Coronary artery (tissue), 2 donors: Measurements from ENCODE around the gene SERPINA12.

Experiments
- DNase-seq: peaks from one replicate; pipeline ENCODE4 v3.0.0-alpha.2; 2017; ENCODE audit warnings: low spot score
- H3K27ac ChIP-seq, 2 donors: fragments of 200-600 bp; sonication (generic); one replicate each; pipeline ENCODE4 v1.5.1; 2016 to 2019
- H3K4me3 ChIP-seq: fragments of 200-600 bp; sonication (generic); 2 replicates; pipeline ENCODE4 v1.5.1; 2016; ENCODE audit warnings: mild to moderate bottlenecking, moderate library complexity
- CTCF ChIP-seq: fragments of 200-600 bp; sonication (generic); IDR thresholded peaks from one replicate; pipeline ENCODE4 v1.5.1; 2019; ENCODE audit warnings: antibody characterized with exemption

SERPINA12 gene

GRCh38 chr14:94548131-94548998 lies 39.1 kb upstream of the SERPINA12 start:
- no peak for DNase-seq
- no peak for TF ChIP-seq CTCF
- H3K4me3 ChIP-seq, result no peak overlapping the region
- H3K27ac ChIP-seq, result no peak overlapping the region

- no peak for DNase-seq
- TF ChIP-seq CTCF, result no peak
- Histone ChIP-seq H3K27ac (no peak overlapping the region), H3K4me3 (no peak overlapping the region)
Observed at GRCh38 chr14:94547726-94548125, 38.5 kb upstream of the SERPINA12 start.

GRCh38 chr14:94547151-94547680 lies 37.9 kb upstream of the SERPINA12 start:
- no peak for TF ChIP-seq CTCF
- H3K27ac ChIP-seq, result no peak overlapping the region
- DNase-seq, result no peak
- no peak overlapping the region for H3K4me3 ChIP-seq

- no peak for TF ChIP-seq CTCF
- H3K27ac ChIP-seq, result no peak overlapping the region
- DNase-seq, result no peak
- no peak overlapping the region for H3K4me3 ChIP-seq
Observed at GRCh38 chr14:94545131-94545841, 36.0 kb upstream of the SERPINA12 start.

GRCh38 chr14:94544726-94545125 lies 35.5 kb upstream of the SERPINA12 start:
- Histone ChIP-seq H3K27ac (no peak overlapping the region), H3K4me3 (no peak overlapping the region)
- TF ChIP-seq CTCF, result no peak
- no peak for DNase-seq

- Histone ChIP-seq H3K27ac (no peak overlapping the region), H3K4me3 (no peak overlapping the region)
- no peak for TF ChIP-seq CTCF
- no peak for DNase-seq
Observed at GRCh38 chr14:94543449-94544124, 34.3 kb upstream of the SERPINA12 start.
